ENCODE measurements around the gene NMNAT3.
"Not testable (repeated sequence)": the region's sequence is repeated elsewhere in the genome, so short reads cannot be mapped to it uniquely, and the experiment has no call there.

The NMNAT3 gene

DNA sequence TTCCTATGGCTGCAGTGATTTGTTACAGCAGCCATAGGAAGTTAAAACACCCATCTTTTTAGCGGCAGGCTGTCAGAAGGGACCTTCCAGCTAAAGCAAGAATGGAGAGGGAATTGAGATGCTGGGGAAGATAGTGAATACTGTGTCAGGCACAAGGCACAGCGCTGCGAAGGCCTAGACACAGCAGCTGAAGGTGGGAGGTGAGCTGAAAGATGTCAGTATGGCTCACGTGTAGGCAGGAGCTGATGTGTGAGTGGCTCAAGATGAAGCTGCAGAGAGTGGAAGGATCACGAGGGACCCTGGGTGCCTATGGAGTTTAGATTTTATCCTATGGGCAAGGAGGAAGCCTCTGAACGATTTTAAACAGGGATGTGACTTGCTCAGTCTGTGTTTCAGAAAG is 44.3 kb downstream of the NMNAT3 start:
- DNase-seq, result no peak

DNA sequence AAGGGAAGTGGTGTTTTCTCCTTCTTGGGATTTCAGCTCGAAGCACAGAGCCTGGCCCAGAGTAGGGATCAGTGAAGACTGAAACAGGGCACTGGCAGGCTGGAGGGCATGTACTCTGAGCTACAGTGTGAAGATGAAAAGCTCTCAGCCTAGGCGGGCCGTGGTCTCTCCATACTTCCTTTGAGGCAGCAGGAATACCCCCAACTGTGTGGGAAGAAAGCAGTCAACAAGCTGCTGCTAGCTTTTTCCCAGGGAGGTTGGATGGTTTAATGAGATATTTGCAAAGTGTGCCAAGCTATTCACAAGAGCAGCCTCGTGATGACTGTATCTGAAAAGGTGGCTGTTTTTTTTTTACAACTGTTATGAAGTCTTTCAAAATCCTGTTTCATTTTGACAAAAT is 47.2 kb downstream of the NMNAT3 start:
- DNase-seq, result no peak

DNA sequence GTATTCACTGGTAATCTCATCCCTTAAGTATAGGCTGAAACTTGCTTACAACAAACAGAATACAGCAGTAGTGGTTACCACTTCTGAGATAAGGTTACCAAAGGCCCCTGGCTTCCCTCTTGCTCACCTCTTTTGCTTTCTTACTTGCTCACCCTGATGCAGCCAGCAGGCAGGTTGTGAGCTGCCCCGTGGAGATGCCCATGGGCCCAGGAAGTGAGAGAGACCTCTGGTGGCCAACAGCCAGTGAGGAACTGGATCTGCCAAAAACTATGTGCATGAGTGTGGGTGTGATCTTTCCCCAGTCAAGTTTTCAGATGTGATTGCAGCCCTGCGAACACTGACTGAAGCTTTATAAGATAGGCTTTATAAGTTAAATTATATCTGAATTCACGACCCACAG is 48.7 kb downstream of the NMNAT3 start:
- DNase-seq, result no peak

DNA sequence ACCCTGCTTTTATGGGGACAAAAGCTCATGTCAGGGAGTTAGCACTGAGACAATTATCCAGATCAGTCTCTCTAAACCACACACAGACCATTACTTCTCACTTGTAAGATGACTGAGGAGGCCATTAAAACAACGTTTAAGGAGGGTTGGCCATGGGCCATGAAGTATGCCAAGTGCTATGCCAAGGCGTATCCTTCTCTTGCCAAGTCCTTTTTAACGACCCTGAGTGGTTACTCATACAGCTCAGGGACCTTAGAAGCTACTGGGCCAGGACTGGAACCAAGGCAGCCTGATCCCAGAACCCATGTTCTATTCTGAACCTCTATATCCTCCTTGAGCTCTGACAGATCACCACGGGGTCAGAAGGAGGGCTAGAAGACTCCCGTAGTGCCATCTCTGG is 50.0 kb downstream of the NMNAT3 start:
- DNase-seq, result no peak

DNA sequence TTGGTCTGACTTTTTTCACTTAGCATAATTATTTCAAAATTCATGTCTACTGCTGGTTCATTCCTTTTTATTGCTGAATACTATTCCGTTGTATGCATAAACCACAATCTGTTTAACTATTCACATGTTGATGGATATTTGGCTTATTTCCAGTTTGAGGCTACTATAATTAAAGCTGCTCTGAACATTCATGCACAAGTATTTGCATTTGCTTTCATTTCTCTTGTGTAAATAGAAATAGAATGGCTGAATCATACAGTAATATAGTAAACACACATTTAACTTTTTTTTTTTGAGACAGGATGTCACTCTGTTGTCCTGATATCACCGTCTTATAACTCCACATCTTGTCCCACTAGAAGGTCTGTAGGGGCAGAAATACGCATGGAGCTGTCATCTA is 57.3 kb downstream of the NMNAT3 start:
- no peak for DNase-seq

DNA sequence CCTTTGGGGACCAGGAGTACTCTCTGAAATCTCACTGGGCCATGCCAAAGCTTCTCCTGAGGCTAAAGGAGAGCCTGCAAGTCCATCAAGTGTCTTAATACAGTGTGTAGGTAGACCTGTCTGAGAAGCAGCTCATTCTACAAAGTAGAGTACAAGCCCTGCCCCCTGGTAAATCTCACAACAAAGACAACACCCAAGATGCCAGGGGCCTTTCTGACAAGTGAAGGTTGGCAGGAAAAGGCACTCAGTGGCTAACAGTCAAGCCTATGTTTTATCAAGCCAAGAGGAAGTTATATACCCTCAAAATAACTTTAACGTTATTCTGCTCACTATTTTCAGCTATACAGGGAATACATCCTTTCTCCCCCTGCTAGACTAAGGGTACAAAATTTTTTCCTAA is 58.3 kb downstream of the NMNAT3 start:
- no peak for DNase-seq

DNA sequence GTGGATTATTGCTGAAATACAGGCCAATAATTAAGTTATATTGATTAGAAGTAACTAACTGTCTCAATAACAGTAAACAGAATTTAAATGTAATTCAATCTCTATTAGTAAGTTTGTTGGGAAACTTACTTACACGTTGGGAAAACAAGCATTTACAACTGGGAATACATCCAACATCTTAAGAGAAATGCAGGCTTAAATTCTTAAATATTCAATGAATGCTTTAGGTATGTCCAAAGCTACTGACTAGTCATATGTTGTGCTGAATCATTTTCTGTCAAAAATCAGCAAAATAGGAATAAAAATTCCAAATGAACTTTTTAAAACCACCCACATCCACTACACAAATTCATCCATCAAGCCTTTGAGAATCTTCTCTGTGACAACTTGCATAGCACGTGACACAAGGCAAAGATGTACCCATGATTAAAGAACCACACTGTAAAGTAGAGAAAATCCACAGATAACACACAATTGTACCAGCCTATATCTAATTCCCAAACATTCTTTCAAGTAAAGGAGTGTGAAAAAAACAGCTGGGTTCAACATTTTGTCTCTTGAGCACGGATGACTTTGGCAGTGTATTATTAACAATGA is 60.0 kb downstream of the NMNAT3 start:
- no peak for DNase-seq

DNA sequence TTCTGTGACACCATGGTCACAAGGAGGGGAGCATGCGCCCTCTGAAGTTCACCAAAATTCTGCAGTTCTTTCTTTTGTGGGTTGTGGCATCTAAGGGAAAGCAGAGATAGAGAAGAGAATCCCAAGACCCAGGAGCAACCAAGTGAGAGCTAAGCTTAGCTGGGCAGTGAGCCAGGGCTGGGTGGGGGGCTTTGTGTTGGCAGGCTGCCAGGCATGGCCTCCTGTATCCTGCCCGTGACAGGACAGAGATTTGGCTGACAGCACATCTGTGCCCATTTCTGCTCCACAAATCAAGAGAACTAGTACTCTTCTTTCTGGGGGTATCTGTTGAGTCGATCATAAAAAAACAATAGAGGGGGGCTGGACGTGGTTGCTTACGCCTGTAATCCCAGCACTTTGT is 66.2 kb downstream of the NMNAT3 start:
- DNase-seq, result no peak

DNA sequence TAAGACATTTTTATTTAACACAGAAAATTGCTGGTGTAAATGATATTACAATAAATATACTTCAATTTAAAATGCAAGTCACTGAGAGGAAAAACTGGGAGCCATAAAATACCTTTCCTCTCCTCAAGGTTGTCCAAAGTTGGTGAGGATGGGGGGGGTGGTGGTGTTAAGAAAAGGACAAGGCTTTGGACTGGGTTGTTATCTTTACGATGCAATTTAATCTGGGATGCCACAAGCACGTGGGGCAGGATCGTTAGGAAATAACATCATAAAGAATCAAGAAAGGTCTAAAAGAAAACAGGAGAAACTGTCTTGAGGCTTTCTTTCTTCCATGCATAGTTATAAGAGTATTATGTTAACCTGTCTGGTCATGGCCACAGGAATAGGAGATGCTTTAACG is 66.9 kb downstream of the NMNAT3 start:
- no peak for DNase-seq

DNA sequence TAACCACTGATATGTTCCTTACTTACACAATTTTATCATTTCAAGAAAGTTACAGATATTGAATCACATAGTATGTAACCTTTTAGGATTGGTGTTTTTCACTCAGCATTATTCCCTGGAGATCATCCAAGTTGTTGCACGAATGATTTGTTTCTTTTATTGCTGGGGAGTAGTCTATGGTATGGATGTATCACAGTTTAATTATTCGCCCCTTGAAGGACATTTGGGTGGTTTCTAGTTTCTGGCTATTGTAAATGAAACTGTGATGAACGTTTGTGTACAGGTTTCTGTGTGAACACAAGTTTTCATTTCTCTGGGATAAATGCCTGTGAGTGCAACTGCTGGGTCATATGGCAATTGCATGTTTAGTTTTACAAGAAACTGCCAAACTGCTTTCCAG is 68.8 kb downstream of the NMNAT3 start:
- no peak for DNase-seq

DNA sequence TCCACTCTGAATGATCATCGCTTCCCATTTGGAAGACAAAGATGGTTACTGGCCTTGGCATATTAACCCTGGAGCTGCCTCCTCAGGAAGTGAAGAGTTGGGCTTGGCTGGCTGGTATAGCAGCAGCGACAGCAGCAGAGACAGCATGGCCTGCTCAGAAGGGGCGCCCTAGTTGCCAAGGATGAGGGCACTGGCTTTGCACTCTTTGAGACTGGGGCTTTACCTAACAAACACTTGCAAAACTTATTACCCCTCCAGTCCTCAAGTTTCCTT is 69.7 kb downstream of the NMNAT3 start:
- no peak for DNase-seq

DNA sequence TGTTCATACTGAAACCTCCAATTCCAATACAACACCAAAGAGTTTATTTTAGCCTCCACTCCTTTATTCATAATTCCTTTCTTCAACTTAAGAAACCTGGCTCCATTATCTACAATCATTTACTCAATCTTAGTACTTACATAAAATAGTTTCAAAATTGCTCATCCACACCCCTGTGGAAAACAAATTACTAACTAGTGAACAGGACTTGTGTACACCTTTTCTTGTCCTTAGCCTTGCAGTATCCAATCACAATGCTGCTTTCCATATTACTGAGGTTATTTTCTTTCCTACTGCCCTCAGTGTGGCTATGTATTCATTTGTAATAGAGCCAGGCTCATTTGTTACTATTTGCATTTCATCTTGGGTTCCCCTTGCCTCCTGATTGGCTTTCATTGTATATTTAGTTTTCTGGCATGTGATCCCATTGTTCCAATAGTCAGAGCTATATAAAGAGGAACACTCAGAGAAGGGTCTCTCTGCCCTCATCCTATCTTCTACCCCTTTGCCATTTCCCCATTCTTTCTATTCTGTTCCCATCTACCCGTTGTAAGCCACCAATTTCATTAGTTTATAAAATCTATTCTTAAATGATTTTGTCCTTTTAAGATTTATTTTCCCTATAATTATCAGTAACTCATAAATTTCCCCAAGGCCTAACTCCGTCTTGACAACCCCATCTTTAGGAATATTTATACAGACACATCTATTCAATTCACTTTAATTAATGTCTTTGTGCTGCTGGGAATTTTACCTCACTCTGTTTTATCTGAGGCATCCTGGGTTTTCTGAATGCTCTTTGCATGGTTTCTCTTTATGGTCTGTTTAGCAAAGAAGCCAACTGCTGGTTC is 70.3 kb downstream of the NMNAT3 start:
- no peak for DNase-seq

DNA sequence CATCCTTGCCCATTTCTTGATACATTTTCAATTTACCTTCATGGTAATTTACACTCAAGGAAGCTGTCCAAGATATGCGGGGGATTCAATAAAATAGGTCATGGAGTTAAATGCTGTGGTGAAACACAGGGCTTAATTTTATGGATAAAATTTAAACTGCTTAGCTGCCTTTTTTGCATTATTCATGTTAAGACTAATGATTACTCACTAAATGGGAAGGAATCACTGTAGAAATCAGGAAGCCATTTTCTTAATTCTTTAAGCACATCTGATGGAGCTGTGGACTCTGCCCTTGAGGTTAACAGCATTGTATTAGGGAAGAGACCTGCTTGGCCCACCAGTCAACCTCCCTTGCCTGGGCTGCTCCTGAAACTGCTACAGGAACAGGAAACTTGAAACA is 75.8 kb downstream of the NMNAT3 start:
- no peak for DNase-seq

DNA sequence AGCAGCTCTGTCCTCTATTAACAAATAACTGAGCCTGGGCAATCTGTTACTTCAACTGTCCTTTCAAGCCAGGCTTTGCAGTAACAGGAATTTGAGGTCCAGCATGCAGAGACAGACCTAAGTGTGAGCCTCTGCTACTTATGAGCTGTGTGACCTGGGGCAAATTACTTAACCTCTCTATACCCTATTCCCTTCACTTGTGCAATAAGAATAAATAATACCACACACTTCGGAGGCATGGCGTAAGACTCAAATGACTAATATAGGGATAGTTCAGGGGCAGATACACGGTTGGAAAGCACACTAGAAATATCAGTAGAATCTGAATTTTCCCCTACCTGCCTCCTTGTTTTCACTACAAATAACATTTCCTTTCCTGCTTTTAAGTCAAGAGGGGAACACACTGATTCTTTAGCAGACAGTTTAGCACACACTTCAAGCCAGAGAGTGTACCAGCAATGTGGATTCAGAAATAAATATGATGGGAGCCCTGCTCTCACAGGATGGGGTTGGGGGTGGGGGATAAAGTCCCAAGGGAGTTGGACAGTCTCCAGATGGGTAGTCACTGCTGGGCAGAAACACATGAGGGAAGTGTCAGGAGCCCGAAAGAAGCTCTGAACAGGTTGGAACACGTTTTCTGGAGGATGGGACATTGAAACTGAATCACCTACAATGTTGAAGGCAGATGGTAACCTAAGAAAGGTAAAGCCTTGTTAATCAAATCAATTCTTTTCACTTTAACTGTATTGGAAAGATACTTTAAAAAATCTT is 76.4 kb downstream of the NMNAT3 start:
- DNase-seq, result no peak

DNA sequence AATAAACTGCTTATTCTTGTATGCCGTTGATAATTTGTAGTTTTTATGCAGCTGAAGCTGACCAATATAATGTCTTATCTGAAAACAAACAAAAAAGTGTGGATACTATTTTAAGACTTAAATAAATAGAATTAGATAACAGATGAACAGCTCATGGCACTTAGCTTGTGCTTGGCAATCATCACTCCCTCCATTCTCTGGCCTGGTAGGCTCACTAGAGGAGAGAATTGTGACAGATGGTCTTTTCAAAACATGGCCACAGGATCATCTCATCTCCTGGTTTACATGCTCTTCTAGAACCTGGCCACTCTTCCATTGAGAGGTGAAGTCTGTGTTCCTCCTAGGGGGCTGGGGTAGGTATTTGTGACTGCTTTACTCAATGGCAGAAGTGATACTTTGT is 79.8 kb downstream of the NMNAT3 start:
- DNase-seq, result no peak

DNA sequence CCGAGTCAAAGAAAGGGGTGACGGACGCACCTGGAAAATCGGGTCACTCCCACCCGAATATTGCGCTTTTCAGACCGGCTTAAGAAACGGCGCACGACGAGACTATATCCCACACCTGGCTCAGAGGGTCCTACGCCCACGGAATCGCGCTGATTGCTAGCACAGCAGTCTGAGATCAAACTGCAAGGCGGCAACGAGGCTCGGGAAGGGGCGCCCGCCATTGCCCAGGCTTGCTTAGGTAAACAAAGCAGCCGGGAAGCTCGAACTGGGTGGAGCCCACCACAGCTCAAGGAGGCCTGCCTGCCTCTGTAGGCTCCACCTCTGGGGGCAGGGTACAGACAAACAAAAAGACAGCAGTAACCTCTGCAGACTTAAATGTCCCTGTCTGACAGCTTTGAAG is 86.6 kb downstream of the NMNAT3 start:
- not testable (repeated sequence) for DNase-seq

DNA sequence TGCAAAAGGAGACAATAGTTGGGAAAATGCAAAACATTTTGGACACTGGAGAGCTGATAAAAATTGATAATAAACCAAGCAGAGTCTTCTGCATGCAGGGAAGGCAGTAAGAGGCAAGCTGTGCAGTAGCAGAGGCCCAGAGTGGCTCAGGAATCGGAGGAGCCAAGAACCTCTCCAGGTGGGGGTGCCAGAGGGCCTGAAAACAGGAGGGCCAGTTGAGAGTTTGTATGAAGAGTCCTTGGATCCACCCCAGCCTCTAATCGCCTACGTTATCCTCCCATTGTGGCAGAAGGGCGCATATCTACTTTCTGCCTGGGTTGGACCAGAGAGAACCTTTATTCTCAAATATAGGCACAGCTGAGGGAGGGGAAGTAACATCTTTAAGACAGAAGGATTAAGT is 89.3 kb downstream of the NMNAT3 start:
- DNase-seq, result no peak

DNA sequence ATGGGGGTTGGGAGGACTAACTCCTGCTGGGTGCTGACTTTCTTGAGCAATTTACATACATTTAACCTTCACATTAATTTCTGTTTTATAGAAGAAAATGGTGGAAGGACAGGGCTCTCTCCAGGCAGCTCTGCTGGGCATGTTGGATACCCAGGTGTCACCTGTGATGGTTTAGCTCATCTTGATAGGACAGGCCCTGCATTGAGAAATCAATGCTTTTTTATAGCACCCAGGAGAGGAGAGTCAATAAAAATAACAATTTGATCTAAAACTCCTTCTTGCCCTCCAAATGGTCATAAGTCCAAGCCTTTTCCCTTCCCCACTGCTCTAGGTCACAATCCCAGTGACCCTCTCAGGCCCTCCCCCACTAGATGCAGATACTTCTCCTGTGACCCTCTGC is 90.0 kb downstream of the NMNAT3 start:
- no peak for DNase-seq

DNA sequence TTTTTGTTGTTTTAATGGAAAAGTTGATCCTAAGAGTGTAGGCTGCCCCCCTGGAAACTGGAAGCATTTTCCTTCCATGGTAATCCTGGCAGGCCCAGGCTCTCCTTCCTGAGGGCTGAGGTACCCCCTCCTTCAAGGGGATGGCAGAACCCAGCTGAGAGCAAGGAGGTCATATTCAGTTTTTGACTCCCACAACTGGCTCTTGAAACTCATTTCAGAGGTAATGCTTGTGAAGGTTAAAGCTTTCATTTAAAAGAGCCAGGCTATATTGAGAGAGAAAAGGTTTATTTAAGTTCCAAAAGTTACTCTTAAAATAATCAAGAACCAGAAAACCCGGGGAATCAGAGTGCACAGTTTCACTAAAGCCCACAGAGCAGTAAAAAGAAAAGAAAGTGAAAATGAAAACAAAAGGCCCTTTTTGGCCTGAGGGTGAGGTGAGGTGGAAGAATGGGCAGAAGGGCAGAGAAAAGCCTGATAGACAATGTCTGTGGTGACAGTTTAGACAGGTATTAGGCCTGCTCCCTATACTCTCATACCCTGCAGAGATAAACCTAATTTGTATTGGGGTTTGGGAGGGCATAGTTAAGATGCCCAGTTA is 91.3 kb downstream of the NMNAT3 start:
- DNase-seq, result no peak

DNA sequence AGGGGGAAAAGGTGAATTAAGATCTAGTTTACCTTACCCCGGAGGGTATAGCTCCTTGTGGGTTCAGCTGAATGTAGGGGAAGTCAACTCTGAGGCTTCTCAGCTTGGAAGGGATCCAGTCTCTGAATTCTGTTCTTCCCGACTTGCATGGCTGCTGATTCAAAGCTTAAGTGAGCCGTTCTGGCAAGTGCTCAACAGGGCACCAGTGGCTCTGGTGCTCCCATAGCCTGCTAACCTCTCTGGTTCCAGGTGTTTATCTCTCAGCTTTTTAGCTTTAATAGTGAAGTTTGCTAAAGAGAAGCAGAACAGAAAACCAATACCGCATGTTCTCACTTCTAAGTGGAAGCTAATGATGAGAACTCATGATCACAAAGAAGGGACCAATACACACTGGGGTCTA is 92.0 kb downstream of the NMNAT3 start:
- no peak for DNase-seq

DNA sequence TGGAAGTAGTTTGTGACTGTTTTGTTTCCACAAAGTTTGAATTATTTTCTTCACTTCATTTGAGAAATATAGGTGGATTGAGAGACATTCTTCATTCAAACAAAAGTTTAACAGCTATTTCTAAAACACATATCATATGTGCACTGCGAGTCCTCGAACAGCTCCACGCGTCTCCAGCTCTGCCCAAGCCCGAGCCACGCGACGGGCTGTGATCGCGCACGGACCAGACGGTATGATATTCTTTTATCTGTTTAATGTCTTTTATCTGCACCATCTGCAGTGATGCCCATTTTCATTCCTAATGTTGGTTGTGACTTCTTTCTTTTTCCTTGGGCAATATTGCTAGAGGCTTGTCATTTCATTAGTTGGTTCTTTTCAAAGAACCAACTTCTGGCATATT is 94.1 kb downstream of the NMNAT3 start:
- not testable (repeated sequence) for DNase-seq

DNA sequence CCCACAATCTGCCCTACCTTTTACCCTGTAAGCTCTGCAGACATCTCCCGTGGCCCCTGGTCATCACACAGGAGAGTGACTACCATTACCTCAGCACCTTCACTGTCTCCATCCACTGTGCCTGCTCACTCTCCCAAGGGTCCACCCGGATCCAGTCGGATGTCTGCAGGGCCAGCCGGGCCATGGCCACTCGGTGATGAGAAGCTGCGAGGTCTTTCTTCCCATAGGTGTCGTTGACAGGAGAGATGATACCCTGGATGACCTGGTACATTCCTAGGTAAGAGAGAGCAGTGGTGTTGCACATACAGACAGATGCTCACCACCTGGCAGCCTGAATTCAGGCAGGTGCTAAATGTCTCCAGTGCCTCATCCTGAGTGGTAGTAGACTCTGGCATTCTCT is 99.0 kb downstream of the NMNAT3 start:
- DNase-seq, result no peak

DNA sequence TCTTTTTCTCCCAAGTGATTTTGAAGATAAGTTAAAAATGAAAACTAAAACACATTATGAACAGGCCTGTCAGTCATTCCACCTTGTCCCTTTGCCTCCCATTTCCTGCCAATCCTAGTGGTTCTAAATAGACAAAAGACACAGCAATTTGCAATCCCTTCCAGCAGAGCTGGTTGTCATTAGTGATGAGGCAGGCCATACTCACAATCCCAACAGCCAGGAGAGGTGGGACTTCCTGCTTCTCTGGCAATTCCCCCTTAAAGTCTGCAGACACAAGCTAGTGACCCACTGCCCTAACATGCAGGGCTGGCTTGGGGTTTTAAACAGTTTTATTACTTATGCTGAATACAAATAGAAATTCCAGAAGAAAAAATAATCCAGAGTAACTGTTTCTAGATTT is 99.9 kb downstream of the NMNAT3 start:
- no peak for DNase-seq

DNA sequence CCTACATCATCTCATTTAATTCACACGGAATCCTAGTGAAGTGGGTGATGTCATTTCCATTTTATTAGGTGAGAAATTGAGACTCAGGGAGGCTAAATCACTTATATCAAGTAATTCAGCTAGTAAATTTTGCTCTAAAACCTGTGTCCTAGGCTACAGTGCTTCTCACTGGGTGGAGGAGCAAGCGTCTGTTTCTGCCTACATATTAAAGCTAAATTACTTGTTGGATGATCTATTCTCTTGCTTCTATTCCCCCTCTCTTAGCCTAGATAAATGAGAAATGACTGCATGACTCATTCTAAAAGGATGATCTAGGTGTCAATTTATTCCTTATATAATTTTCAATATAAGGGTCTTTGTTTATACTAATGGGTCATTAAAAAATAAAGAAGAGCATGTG is 100.4 kb downstream of the NMNAT3 start:
- no peak for DNase-seq

All from right forelimb (tissue), 1 donor.